IMR-90 (cell line): Measurements from ENCODE around the gene SIGLEC9. TPM values are rescaled to one million over a fixed set of nuclear protein-coding genes. Genes with fewer than 3 reads are reported as not detected.

Experiments used
- ATAC-seq: fragments of 200-7000 bp; cut with Tn5 transposase; 2 replicates; pipeline ENCODE4 v1.9.1; 2020; ENCODE audit warnings: low read depth, mild to moderate bottlenecking, moderate library complexity
- BruUV-seq: library from RNA; stranded (reverse); fragments of 400-500 nt; replicated peaks from 2 replicates; lab custom pipeline; 2021; lab: Mats Ljungman, UMichigan
- CTCF ChIA-PET: fragments of 300-600 bp; formaldehyde crosslinking; extraction: SDS; loops from one replicate; lab custom pipeline; 2021; ENCODE audit warnings: antibody characterized with exemption; lab: Yijun Ruan, JAX
- POLR2A ChIA-PET: fragments of 300-600 bp; sonication (Branson Sonifier 250); formaldehyde crosslinking; loops from one replicate; lab custom pipeline; 2022; ENCODE audit warnings: antibody characterized with exemption; ENCODE audit not compliant: unreplicated experiment; lab: Charles Lee
- DNase-seq: peaks from one replicate; pipeline ENCODE4 v3.0.0; 2013
- H2AFZ ChIP-seq: replicated peaks from 2 replicates; pipeline ENCODE3; 2013; ENCODE audit warnings: low read length, mild to moderate bottlenecking; ENCODE audit not compliant: poor library complexity
- H2AK5ac ChIP-seq: 2 replicates; pipeline ENCODE4 v1.6.1; 2013; ENCODE audit warnings: low read depth, low read length, inconsistent platforms
- H2AK9ac ChIP-seq: replicated peaks from 2 replicates; pipeline ENCODE3; 2013; ENCODE audit warnings: mild to moderate bottlenecking, low read depth, low read length, moderate library complexity; ENCODE audit not compliant: poor library complexity
- H2BK120ac ChIP-seq: 2 replicates; pipeline ENCODE4 v1.6.1; 2013; ENCODE audit warnings: low read depth, low read length, inconsistent platforms
- H2BK15ac ChIP-seq: 3 replicates; pipeline ENCODE4 v1.6.1; 2013; ENCODE audit warnings: low read depth, low read length, inconsistent platforms
- H2BK20ac ChIP-seq: 2 replicates; pipeline ENCODE4 v1.6.1; 2013; ENCODE audit warnings: low read depth, mild to moderate bottlenecking, inconsistent platforms, low read length, moderate library complexity
- H2BK5ac ChIP-seq: 2 replicates; pipeline ENCODE4 v1.6.1; 2013; ENCODE audit warnings: mild to moderate bottlenecking, low read depth, low read length, inconsistent platforms; ENCODE audit not compliant: poor library complexity, severe bottlenecking
- H3K14ac ChIP-seq: replicated peaks from 2 replicates; pipeline ENCODE4 v1.6.1; 2013; ENCODE audit warnings: low read depth, low read length, inconsistent platforms
- H3K18ac ChIP-seq: 2 replicates; pipeline ENCODE4 v1.6.1; 2013; ENCODE audit warnings: low read depth, low read length, control low read depth
- H3K23ac ChIP-seq: 2 replicates; pipeline ENCODE4 v1.6.1; 2013; ENCODE audit warnings: low read depth, low read length, inconsistent platforms
- H3K27ac ChIP-seq: 2 replicates; pipeline ENCODE4 v1.5.1; 2013; ENCODE audit warnings: mild to moderate bottlenecking, control low read depth, low read length; ENCODE audit not compliant: insufficient read depth
- H3K27me3 ChIP-seq: 2 replicates; pipeline ENCODE4 v1.6.1; 2013; ENCODE audit warnings: low read length; ENCODE audit not compliant: control insufficient read depth, insufficient read depth
- H3K36me3 ChIP-seq: 2 replicates; pipeline ENCODE4 v1.6.1; 2013; ENCODE audit warnings: low read length, mixed read lengths; ENCODE audit not compliant: control insufficient read depth, insufficient read depth
- H3K4ac ChIP-seq: 2 replicates; pipeline ENCODE4 v1.6.1; 2013; ENCODE audit warnings: low read depth, low read length, inconsistent platforms
- H3K4me1 ChIP-seq: 2 replicates; pipeline ENCODE4 v1.6.1; 2013; ENCODE audit warnings: low read length, mixed read lengths; ENCODE audit not compliant: control insufficient read depth, insufficient read depth
- H3K4me2 ChIP-seq: 2 replicates; pipeline ENCODE4 v1.6.1; 2013; ENCODE audit warnings: low read depth, mild to moderate bottlenecking, control low read depth, low read length, moderate library complexity
- H3K4me3 ChIP-seq: 2 replicates; pipeline ENCODE4 v1.5.1; 2013; ENCODE audit warnings: low read depth, mild to moderate bottlenecking, control low read depth, low read length, moderate library complexity; ENCODE audit not compliant: insufficient read depth
- H3K56ac ChIP-seq: 2 replicates; pipeline ENCODE4 v1.6.1; 2013; ENCODE audit warnings: low read length, inconsistent platforms; ENCODE audit not compliant: insufficient read depth; ENCODE audit errors: extremely low read depth
- H3K79me1 ChIP-seq, 2 experiments: 2 replicates each; pipeline ENCODE4 v1.6.1; 2013; ENCODE audit warnings: low read length in 2 of 2, inconsistent platforms in 1 of 2, low read depth in 1 of 2
- H3K9ac ChIP-seq: 2 replicates; pipeline ENCODE4 v1.6.1; 2013; ENCODE audit warnings: low read depth, low read length, control low read depth
- H3K9me1 ChIP-seq: 2 replicates; pipeline ENCODE4 v1.6.1; 2013; ENCODE audit warnings: low read length, inconsistent platforms; ENCODE audit not compliant: insufficient read depth
- H3K9me3 ChIP-seq: 2 replicates; pipeline ENCODE4 v1.6.1; 2013; ENCODE audit warnings: low read length; ENCODE audit not compliant: control insufficient read depth, insufficient read depth
- H4K20me1 ChIP-seq: 2 replicates; pipeline ENCODE4 v1.6.1; 2013; ENCODE audit warnings: low read length, inconsistent platforms; ENCODE audit not compliant: insufficient read depth
- H4K5ac ChIP-seq: 2 replicates; pipeline ENCODE4 v1.6.1; 2013; ENCODE audit warnings: mild to moderate bottlenecking, low read depth, low read length, control low read depth
- H4K8ac ChIP-seq, 2 experiments: 2 replicates each; pipeline ENCODE4 v1.6.1; 2013; ENCODE audit warnings: low read depth in 2 of 2, low read length in 2 of 2, control low read depth in 1 of 2, inconsistent platforms in 1 of 2
- H4K91ac ChIP-seq: 2 replicates; pipeline ENCODE4 v1.6.1; 2013; ENCODE audit warnings: low read depth, low read length, inconsistent platforms; ENCODE audit not compliant: insufficient read depth
- CHD1 ChIP-seq: IDR thresholded peaks from 2 replicates; pipeline ENCODE4 v1.6.1; 2012; ENCODE audit warnings: low read depth, low read length, improper control_type of control experiment
- MAZ ChIP-seq: IDR thresholded peaks from 2 replicates; pipeline ENCODE4 v1.6.1; 2012; ENCODE audit warnings: low read depth, mild to moderate bottlenecking, low read length, improper control_type of control experiment, moderate library complexity, borderline replicate concordance
- WGBS, 2 experiments: methylation state at CpG; one replicate each; pipeline versions ENCODE4 v1.1.5 to v1.1.7; 2013; ENCODE audit warnings: missing lambda C conversion rate in 2 of 2; ENCODE audit not compliant: insufficient read length in 1 of 2; ENCODE audit errors: extremely low coverage in 2 of 2; 5-methylcytosine and 5-hydroxymethylcytosine counted together
- dilution Hi-C: fragments of 300-500 bp; cut with HindIII; formaldehyde crosslinking; loops from one replicate; pipeline ENCODE4 v1.14.3; 2018; ENCODE audit warnings: low sequenced_read_pairs; ENCODE audit not compliant: unreplicated experiment
- in situ Hi-C: fragments of 300-500 bp; cut with MboI; formaldehyde crosslinking; loops from 3 replicates; pipeline ENCODE4 v1.14.3; 2019; ENCODE audit warnings: low sequenced_read_pairs, inconsistent platforms, mixed read lengths
- intact Hi-C: fragments of 100-400 bp; cut with micrococcal nuclease; formaldehyde crosslinking; loops from 2 replicates; pipeline ENCODE4 v1.10.0; 2022
- polyA plus RNA-seq, 3 experiments: library from polyadenylated mRNA; depleted of rRNA; stranded (reverse); fragments of >200 nt; gene quantifications; 2 replicates each; pipeline ENCODE4 v1.2.3, GENCODE V29; 2012; ENCODE audit warnings: low replicate concordance in 1 of 3
- total RNA-seq: library from RNA; depleted of rRNA; stranded (reverse); fragments of >200 nt; gene quantifications from 2 replicates; pipeline ENCODE4 v1.2.3, GENCODE V29; 2012

SIGLEC9 gene
- total and polyA plus RNA-seq, 2 of the 4 experiments (the other 2 are of a cell fraction), result 0.03 TPM; not detected in 1

- dilution Hi-C loops (no loop called here), intact Hi-C loops (no loop called here), in situ Hi-C loops (no loop called here)
- no peak overlapping the region for H2BK15ac ChIP-seq
- no peak overlapping the region for H3K23ac ChIP-seq
- H3K4me2 ChIP-seq, result no peak overlapping the region
- no TSS peak for BruUV-seq
- H4K5ac ChIP-seq, result no peak overlapping the region
- CTCF ChIA-PET, result no interaction called here
- no peak overlapping the region for H3K9ac ChIP-seq
- no peaks in the 10 kb centered on the region for H3K79me1 ChIP-seq
- H4K20me1 ChIP-seq, result no peaks in the 10 kb centered on the region
- H3K4me1 ChIP-seq, result no peaks in the 10 kb centered on the region
- H4K91ac ChIP-seq, result no peak overlapping the region
- no peak overlapping the region for H2AK5ac ChIP-seq
- no peak overlapping the region for H2BK5ac ChIP-seq
- H2AFZ ChIP-seq, result no peak overlapping the region
- no peak overlapping the region for H2BK20ac ChIP-seq
- no peak overlapping the region for H3K27ac ChIP-seq
- no peak overlapping the region for H4K8ac ChIP-seq
- H3K4ac ChIP-seq, result no peak overlapping the region
- H3K18ac ChIP-seq, result no peak overlapping the region
- H3K9me1 ChIP-seq, result no peaks in the 10 kb centered on the region
- no CpG with 5 or more reads among the region's 6 CpGs for WGBS, 2 experiments
- H3K9me3 ChIP-seq, result no peaks in the 10 kb centered on the region
- no peak overlapping the region for H2AK9ac ChIP-seq
- TF ChIP-seq CHD1 (no peak), MAZ (no peak)
- no peak overlapping the region for H3K14ac ChIP-seq
- no peak overlapping the region for H3K4me3 ChIP-seq
- H3K36me3 ChIP-seq, result no peaks in the 10 kb centered on the region
- H3K56ac ChIP-seq, result 0 out of 2 replicates have a peak overlapping the region, but pooled peaks have one; percentile 17
- POLR2A ChIA-PET, result no interaction called here
- DNase-seq (no peak), ATAC-seq (no peak)
- no peaks in the 10 kb centered on the region; the same call in 1 of the 2 replicates for H3K27me3 ChIP-seq
- H2BK120ac ChIP-seq, result no peak overlapping the region
Observed at GRCh38 chr19:51119611-51120010, 5.1 kb upstream of the SIGLEC9 start.
